K562 (cell line): Measurements from ENCODE around the gene ATAD3C.

Source experiments
- ATF3 ChIP-seq, 2 experiments: fragments of 450-650 bp in 1 of 2; sonication (generic) in 1 of 2; formaldehyde crosslinking in 1 of 2; IDR thresholded peaks in 1 of 2; conservative IDR thresholded peaks in 1 of 2; 2 replicates each; pipeline versions ENCODE4 v1.6.1 to v1.8.1; 2016 to 2023; ENCODE audit warnings: mild to moderate bottlenecking in 2 of 2, moderate library complexity in 2 of 2, inconsistent platforms in 1 of 2, missing genetic modification reagents in 1 of 2
- EZH2 ChIP-seq: IDR thresholded peaks from 2 replicates; pipeline ENCODE4 v1.6.1; 2012; ENCODE audit warnings: low read depth, mild to moderate bottlenecking, inconsistent platforms, low read length, borderline replicate concordance
- NCOA4 ChIP-seq: fragments of 450-650 bp; IDR thresholded peaks from 2 replicates; pipeline ENCODE4 v1.6.1; 2018; ENCODE audit warnings: mild to moderate bottlenecking; ENCODE audit not compliant: partially characterized antibody
- PRDM10 ChIP-seq: fragments of 450-650 bp; IDR thresholded peaks from 2 replicates; pipeline ENCODE4 v1.6.1; 2018; ENCODE audit not compliant: partially characterized antibody
- UBTF ChIP-seq, 2 experiments: IDR thresholded peaks; 2 replicates each; pipeline ENCODE4 v1.6.1; 2012; ENCODE audit warnings: improper control_type of control experiment in 2 of 2, low read depth in 2 of 2, low read length in 2 of 2, borderline replicate concordance in 1 of 2

GRCh38 chr1:1460540-1461130, 11.1 kb downstream of the ATAD3C start:
- no peak for TF ChIP-seq PRDM10
- no peak for TF ChIP-seq ATF3 (IDR thresholded peaks at IDR 0.05)
- no peak for TF ChIP-seq ATF3 (CRISPR knock-in tag; conservative IDR thresholded peaks at IDR 0.05)
- no peak for TF ChIP-seq UBTF (IDR thresholded peaks at IDR 0.05; ENCODE audit: borderline replicate concordance in 1 of 2, low read depth in 2 of 2, low read length in 2 of 2)
- TF ChIP-seq NCOA4 = no peak
- TF ChIP-seq EZH2 = no peak
